HG02798 (cell line): Measurements from ENCODE around the gene EMX2.

ENCODE experiments used
- ATAC-seq: cut with Tn5 transposase; IDR thresholded peaks from one replicate; pipeline ENCODE4 v1.9.1; 2021; ENCODE audit warnings: mild to moderate bottlenecking; ENCODE audit not compliant: unreplicated experiment, poor library complexity

Gene EMX2

GRCh38 chr10:117591043-117591442 lies 48.5 kb downstream of the EMX2 start:
- no peak for ATAC-seq

DNA sequence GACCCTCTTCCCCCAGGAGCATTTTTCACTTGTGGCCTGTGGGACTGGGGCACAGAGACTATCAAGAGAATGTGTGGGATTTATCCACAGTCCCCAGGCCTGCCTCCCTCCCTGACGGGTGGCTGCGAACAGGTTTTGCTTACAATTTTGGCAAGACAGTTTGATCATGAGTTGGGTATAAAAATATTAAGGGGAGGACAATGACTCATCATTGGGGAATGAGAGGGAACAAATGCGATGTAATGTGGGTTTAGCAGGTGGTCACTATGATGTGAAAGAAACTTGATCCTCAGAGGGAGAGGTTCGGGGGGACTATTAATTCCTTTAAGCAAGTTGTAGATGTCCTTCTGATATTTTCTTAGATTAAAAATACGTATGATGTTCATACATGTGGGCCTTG lies 52.2 kb downstream of the EMX2 start:
- ATAC-seq, result no peak

GRCh38 chr10:117596706-117597105 lies 54.2 kb downstream of the EMX2 start:
- ATAC-seq, result no peak

DNA sequence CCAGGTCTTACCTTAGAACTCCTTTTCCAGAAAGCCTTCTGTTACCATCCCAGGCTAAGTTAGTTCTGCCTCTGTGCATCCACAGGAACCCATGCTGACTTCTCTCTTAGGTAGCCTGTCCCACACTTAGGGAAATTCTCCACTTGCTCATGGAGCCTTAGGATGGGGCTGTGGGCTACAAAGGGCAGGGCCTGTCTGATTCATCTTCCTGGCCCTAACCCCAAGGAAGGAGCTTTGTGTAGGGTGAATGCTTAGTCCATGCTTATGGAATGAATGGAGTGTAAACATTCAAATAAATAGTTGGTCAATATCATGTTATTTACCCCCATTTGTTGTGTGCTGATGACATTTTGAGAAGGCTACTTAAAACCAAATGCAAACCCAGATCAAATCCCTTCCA lies 54.7 kb downstream of the EMX2 start:
- no peak for ATAC-seq
